PC-3 (cell line): ENCODE results near the gene NOA1. TPM values are rescaled to one million over a fixed set of nuclear protein-coding genes. Genes with fewer than 3 reads are reported as not detected.

ENCODE experiments used
- ATAC-seq: fragments of 200-7000 bp; cut with Tn5 transposase; 2 replicates; pipeline ENCODE4 v1.9.1; 2020; ENCODE audit warnings: mild to moderate bottlenecking, moderate library complexity
- BruUV-seq: library from RNA; stranded (reverse); fragments of 400-500 nt; replicated peaks from 2 replicates; lab custom pipeline; 2021; lab: Mats Ljungman, UMichigan
- CTCF ChIA-PET: fragments of 300-600 bp; sonication (Branson Sonifier 250); formaldehyde crosslinking; loops from one replicate; lab custom pipeline; 2022; ENCODE audit warnings: antibody characterized with exemption; lab: Charles Lee
- POLR2A ChIA-PET: fragments of 300-600 bp; sonication (Branson Sonifier 250); formaldehyde crosslinking; loops from one replicate; lab custom pipeline; 2022; ENCODE audit warnings: antibody characterized with exemption; ENCODE audit not compliant: unreplicated experiment; lab: Charles Lee
- DNase-seq: peaks from one replicate; pipeline ENCODE4 v3.0.0-alpha.2; 2015
- H2AFZ ChIP-seq: fragments of 300-600 bp; sonication (generic); 2 replicates; pipeline ENCODE4 v1.6.0; 2016; ENCODE audit warnings: antibody characterized with exemption, low read length
- H3F3A ChIP-seq: fragments of 300-600 bp; sonication (generic); one replicate; pipeline ENCODE4 v1.6.0; 2017; ENCODE audit warnings: antibody characterized with exemption, low read length, control low read depth, mild to moderate bottlenecking; ENCODE audit not compliant: unreplicated experiment
- H3K27ac ChIP-seq: fragments of 300-600 bp; sonication (generic); 2 replicates; pipeline ENCODE4 v1.5.1; 2016; ENCODE audit warnings: mild to moderate bottlenecking, low read length
- H3K27me3 ChIP-seq: fragments of 300-600 bp; sonication (generic); 2 replicates; pipeline ENCODE4 v1.6.1; 2016; ENCODE audit warnings: low read length, mixed read lengths
- H3K36me3 ChIP-seq: fragments of 300-600 bp; sonication (generic); 2 replicates; pipeline ENCODE4 v1.6.1; 2016; ENCODE audit warnings: low read depth, mixed run types, low read length, mixed read lengths
- H3K4me1 ChIP-seq: fragments of 300-600 bp; sonication (generic); 2 replicates; pipeline ENCODE4 v1.5.1; 2016; ENCODE audit warnings: low read length; ENCODE audit not compliant: insufficient read depth
- H3K4me2 ChIP-seq: fragments of 300-600 bp; sonication (generic); 2 replicates; pipeline ENCODE4 v1.6.0; 2016; ENCODE audit warnings: low read length
- H3K4me3 ChIP-seq: fragments of 300-600 bp; sonication (generic); 2 replicates; pipeline ENCODE4 v1.5.1; 2016; ENCODE audit warnings: mild to moderate bottlenecking, low read length, mixed read lengths
- H3K79me2 ChIP-seq: fragments of 300-600 bp; sonication (generic); 2 replicates; pipeline ENCODE4 v1.6.1; 2017; ENCODE audit warnings: low read length, mixed read lengths
- H3K9ac ChIP-seq: fragments of 300-600 bp; sonication (generic); 2 replicates; pipeline ENCODE4 v1.6.0; 2016; ENCODE audit warnings: mild to moderate bottlenecking, low read length
- H3K9me2 ChIP-seq: fragments of 300-600 bp; sonication (generic); replicated peaks from 2 replicates; pipeline ENCODE4 v1.6.1; 2016; ENCODE audit warnings: mixed run types, low read length, mixed read lengths
- H3K9me3 ChIP-seq: fragments of 300-600 bp; sonication (generic); 2 replicates; pipeline ENCODE4 v1.6.1; 2016; ENCODE audit warnings: low read length, mixed read lengths
- H4K20me1 ChIP-seq: fragments of 300-600 bp; sonication (generic); 2 replicates; pipeline ENCODE4 v1.6.1; 2016; ENCODE audit warnings: low read length, mixed read lengths
- CTCF ChIP-seq: fragments of 300-600 bp; sonication (generic); conservative IDR thresholded peaks from 2 replicates; pipeline ENCODE4 v1.5.1; 2017; ENCODE audit warnings: antibody characterized with exemption, low read depth, mild to moderate bottlenecking, low read length
- EZH2 ChIP-seq: fragments of 300-600 bp; sonication (generic); IDR thresholded peaks from one replicate; pipeline ENCODE4 v1.6.1; 2017; ENCODE audit warnings: antibody characterized with exemption, mild to moderate bottlenecking, low read length; ENCODE audit not compliant: unreplicated experiment
- EZH2phosphoT487 ChIP-seq: fragments of 300-600 bp; sonication (generic); IDR thresholded peaks from 2 replicates; pipeline ENCODE4 v1.6.1; 2018; ENCODE audit warnings: mild to moderate bottlenecking, antibody characterized with exemption, low read length, borderline replicate concordance
- intact Hi-C: fragments of 100-400 bp; cut with micrococcal nuclease; formaldehyde crosslinking; loops from 2 replicates; pipeline ENCODE4 v1.9.0; 2023
- total RNA-seq: library from RNA; depleted of rRNA; stranded (reverse); fragments of >200 nt; gene quantifications from 2 replicates; pipeline ENCODE4 v1.2.3, GENCODE V29; 2014

Gene NOA1
- total RNA-seq, 1 experiment from 2014 or later, result 33.1 TPM

GRCh38 chr4:56973336-56973735, 4.1 kb downstream of the NOA1 start:
- Histone ChIP-seq H3K9me3 (peaks cover 11% of the 10 kb centered on the region; the same call in 1 of the 2 replicates), H3K36me3 (peaks cover 47% of the 10 kb centered on the region), H3K4me3 (no peak overlapping the region), H3K9ac (no peak overlapping the region), H3K9me2 (no peaks in the 10 kb centered on the region), H4K20me1 (peaks cover 17% of the 10 kb centered on the region), H3K4me1 (0 out of 2 replicates have a peak, but pooled peaks cover 7% of the 10 kb centered on the region), H3K27ac (no peak overlapping the region), H3K79me2 (peaks cover 53% of the 10 kb centered on the region), H2AFZ (no peak overlapping the region), H3K27me3 (no peaks in the 10 kb centered on the region), H3K4me2 (no peak overlapping the region), H3F3A (no peaks in the 10 kb centered on the region)
- TF ChIP-seq EZH2, result no peak
- no peak for TF ChIP-seq CTCF
- no peak for TF ChIP-seq EZH2phosphoT487
- POLR2A ChIA-PET, result no interaction called here
- ATAC-seq (no peak), DNase-seq (no peak)
- intact Hi-C loops, result no loop called here
- CTCF ChIA-PET, result no interaction called here
- no TSS peak for BruUV-seq

- BruUV-seq, result no TSS peak
- DNase-seq, result no peak
Observed at GRCh38 chr4:56972809-56973208, 4.6 kb downstream of the NOA1 start.

More at GRCh38 chr4:56972809-56973208, 4.6 kb downstream of the NOA1 start:
- no peaks in the 10 kb centered on the region for H3K9me2 ChIP-seq
- peaks cover 17% of the 10 kb centered on the region for H4K20me1 ChIP-seq
- TF ChIP-seq CTCF (no peak), EZH2phosphoT487 (no peak), EZH2 (no peak)
- H3K4me3 ChIP-seq, result no peak overlapping the region
- no peak overlapping the region for H3K4me2 ChIP-seq
- no peaks in the 10 kb centered on the region for H3F3A ChIP-seq
- H3K4me1 ChIP-seq, result 0 out of 2 replicates have a peak, but pooled peaks cover 6% of the 10 kb centered on the region
- peaks cover 53% of the 10 kb centered on the region for H3K79me2 ChIP-seq
- peaks cover 11% of the 10 kb centered on the region; the same call in 1 of the 2 replicates for H3K9me3 ChIP-seq
- ChIA-PET POLR2A (no interaction called here), CTCF (no interaction called here)
- H2AFZ ChIP-seq, result no peak overlapping the region
- H3K36me3 ChIP-seq, result peaks cover 52% of the 10 kb centered on the region
- H3K9ac ChIP-seq, result no peak overlapping the region
- H3K27me3 ChIP-seq, result no peaks in the 10 kb centered on the region
- no peak for ATAC-seq
- no peak overlapping the region for H3K27ac ChIP-seq
- intact Hi-C loops, result no loop called here
